Endodermal cell (in vitro differentiated cells): ENCODE data around the gene MMP11. TPM values are rescaled to one million over a fixed set of nuclear protein-coding genes. Genes with fewer than 3 reads are reported as not detected.

ENCODE experiments used
- DNase-seq: peaks from one replicate; pipeline ENCODE4 v3.0.0-alpha.2; 2017
- H3K27ac ChIP-seq: 2 replicates; pipeline ENCODE4 v1.5.1; 2013; ENCODE audit warnings: mild to moderate bottlenecking, low read depth, low read length, moderate library complexity
- H3K27me3 ChIP-seq: 2 replicates; pipeline ENCODE4 v1.6.1; 2013; ENCODE audit warnings: mild to moderate bottlenecking, low read length, moderate library complexity; ENCODE audit not compliant: insufficient read depth, control insufficient read depth, poor library complexity, severe bottlenecking
- H3K36me3 ChIP-seq: 2 replicates; pipeline ENCODE4 v1.7.0; 2013; ENCODE audit warnings: mild to moderate bottlenecking, low read length, moderate library complexity; ENCODE audit not compliant: control insufficient read depth, insufficient read depth
- H3K4me1 ChIP-seq: one replicate; pipeline ENCODE4 v1.7.0; 2013; ENCODE audit warnings: low read length; ENCODE audit not compliant: control insufficient read depth, insufficient read depth
- H3K4me3 ChIP-seq: 2 replicates; pipeline ENCODE4 v1.5.1; 2013; ENCODE audit warnings: mild to moderate bottlenecking, low read length, moderate library complexity
- H3K9ac ChIP-seq: 2 replicates; pipeline ENCODE4 v1.6.1; 2013; ENCODE audit warnings: mild to moderate bottlenecking, low read length, moderate library complexity; ENCODE audit not compliant: poor library complexity, severe bottlenecking; ENCODE audit errors: extremely low read depth
- H3K9me3 ChIP-seq: 2 replicates; pipeline ENCODE4 v1.6.1; 2013; ENCODE audit warnings: mild to moderate bottlenecking, low read length, moderate library complexity; ENCODE audit not compliant: control insufficient read depth
- H3K27ac Mint-ChIP-seq: 2 replicates; pipeline ENCODE4 v1.8.0; 2020; ENCODE audit warnings: mixed read lengths
- H3K27me3 Mint-ChIP-seq: 2 replicates; pipeline ENCODE4 v1.8.0; 2021; ENCODE audit warnings: mild to moderate bottlenecking, mixed read lengths; ENCODE audit not compliant: insufficient read depth
- H3K36me3 Mint-ChIP-seq: 2 replicates; pipeline ENCODE4 v1.8.0; 2020; ENCODE audit warnings: low read depth, mixed read lengths
- H3K4me1 Mint-ChIP-seq: 2 replicates; pipeline ENCODE4 v1.8.0; 2020; ENCODE audit warnings: mixed read lengths
- H3K4me3 Mint-ChIP-seq: 2 replicates; pipeline ENCODE4 v1.8.0; 2020; ENCODE audit warnings: mild to moderate bottlenecking, moderate library complexity, mixed read lengths
- H3K9me3 Mint-ChIP-seq: 2 replicates; pipeline ENCODE4 v1.8.0; 2020; ENCODE audit warnings: mild to moderate bottlenecking, mixed read lengths
- CTCF ChIP-seq: fragments of 200-600 bp; sonication (generic); conservative IDR thresholded peaks from 2 replicates; pipeline ENCODE4 v1.5.0; 2021; ENCODE audit warnings: antibody characterized with exemption, mild to moderate bottlenecking
- WGBS, 2 experiments: methylation state at CpG; one replicate each; pipeline versions ENCODE4 v1.1.5 to v1.1.7; 2013; ENCODE audit warnings: missing lambda C conversion rate in 2 of 2, mixed read lengths in 1 of 2; ENCODE audit not compliant: insufficient coverage in 1 of 2, insufficient read length in 1 of 2; 5-methylcytosine and 5-hydroxymethylcytosine counted together
- total RNA-seq, 2 donors: library from RNA; stranded (reverse); fragmentation: NEBNext Ultra II Directional in 1 of 2; extraction: Animal tissue kit (Norgen Biotek cat#: 25700) in 1 of 2; gene quantifications; 2 replicates in 1 of 2; 3 replicates in 1 of 2; pipeline ENCODE4 v1.2.1, GENCODE V29; 2021

MMP11 gene
- total RNA-seq, 2 donors from 2014 or later, result 9.7 to 14.3 TPM

DNA sequence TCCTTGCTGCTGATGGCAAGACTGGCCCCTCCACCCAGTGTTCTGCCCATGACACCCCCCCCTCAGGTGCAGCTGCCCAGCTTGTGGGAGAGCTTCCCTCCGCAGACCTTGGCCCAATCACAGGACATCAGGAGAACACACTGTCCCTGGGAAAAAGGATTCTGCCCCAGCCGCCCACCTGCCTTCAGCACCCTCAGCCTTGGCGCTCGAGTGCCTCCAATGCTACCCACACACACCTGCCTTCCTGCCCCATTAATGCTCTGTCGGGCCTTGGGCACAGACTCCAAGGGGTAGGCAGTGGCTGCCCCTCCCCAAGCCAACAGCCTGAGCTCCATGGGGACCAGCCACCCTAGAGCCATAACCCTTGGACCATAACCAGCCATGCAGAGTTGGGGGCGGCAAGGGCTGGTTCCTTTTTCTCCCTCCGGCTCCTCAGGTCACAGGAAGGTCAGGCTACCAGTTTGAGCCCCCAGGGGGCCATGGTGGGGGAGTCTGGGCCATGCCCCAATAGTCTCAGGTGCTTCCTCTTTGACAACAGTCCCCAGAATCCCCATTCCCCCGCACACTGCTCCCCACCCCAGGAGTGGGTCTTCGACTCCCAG is 20.5 kb upstream of the MMP11 start:
- no peak for TF ChIP-seq CTCF
- Histone ChIP-seq H3K4me1 (no peaks in the 10 kb centered on the region), H3K9ac (no peak overlapping the region), H3K36me3 (no peaks in the 10 kb centered on the region), H3K9me3 (no peaks in the 10 kb centered on the region), H3K27me3 (no peaks in the 10 kb centered on the region), H3K27ac (no peak overlapping the region), H3K4me3 (no peak overlapping the region)
- no peak for DNase-seq
- Mint-ChIP-seq H3K27ac (peak overlapping the region; percentile 48), H3K27me3 (no peaks in the 10 kb centered on the region), H3K36me3 (no peaks in the 10 kb centered on the region), H3K4me3 (peak overlapping the region; percentile 65), H3K9me3 (no peaks in the 10 kb centered on the region), H3K4me1 (peaks cover 13% of the 10 kb centered on the region)
- WGBS, 2 experiments, result 94 to 100% methylated on average over 1 to 9 of the region's 9 CpGs

- Histone ChIP-seq H3K36me3 (no peaks in the 10 kb centered on the region), H3K9ac (no peak overlapping the region), H3K27ac (no peak overlapping the region), H3K27me3 (no peaks in the 10 kb centered on the region), H3K9me3 (no peaks in the 10 kb centered on the region), H3K4me1 (no peaks in the 10 kb centered on the region), H3K4me3 (no peak overlapping the region)
- Mint-ChIP-seq H3K4me1 (peaks cover 13% of the 10 kb centered on the region), H3K9me3 (no peaks in the 10 kb centered on the region), H3K4me3 (no peak overlapping the region), H3K27ac (no peak overlapping the region), H3K27me3 (no peaks in the 10 kb centered on the region), H3K36me3 (no peaks in the 10 kb centered on the region)
- no peak for TF ChIP-seq CTCF
- WGBS, 2 experiments, result 96 to 97% methylated on average over 11 to 16 of the region's 16 CpGs
- no peak for DNase-seq
Observed at GRCh38 chr22:23752750-23753149, 19.9 kb upstream of the MMP11 start.

DNA sequence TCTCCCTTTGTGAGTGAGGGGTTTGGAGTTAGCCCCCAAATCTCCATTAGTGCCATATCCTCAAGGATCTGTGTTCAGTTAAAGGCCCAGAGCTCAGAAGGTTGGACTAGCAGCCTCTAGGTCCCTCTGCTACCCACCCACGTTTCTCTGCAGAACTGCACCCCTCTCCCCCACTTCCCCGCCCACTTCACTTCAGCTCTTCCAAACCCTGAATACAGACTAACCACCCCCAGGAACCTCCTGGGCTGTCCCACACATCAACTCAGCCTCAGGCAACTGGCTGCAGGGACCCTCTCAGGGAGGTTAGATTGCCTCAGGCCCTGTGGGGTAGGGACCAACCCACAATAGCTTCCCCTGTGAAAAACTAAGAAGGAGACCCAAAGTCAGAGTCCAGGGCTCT is 19.3 kb upstream of the MMP11 start:
- TF ChIP-seq CTCF, result no peak
- Mint-ChIP-seq H3K4me1 (peaks cover 13% of the 10 kb centered on the region), H3K27ac (no peak overlapping the region), H3K36me3 (no peaks in the 10 kb centered on the region), H3K4me3 (no peak overlapping the region), H3K27me3 (no peaks in the 10 kb centered on the region), H3K9me3 (no peaks in the 10 kb centered on the region)
- H3K4me1 ChIP-seq, result no peaks in the 10 kb centered on the region
- DNase-seq, result no peak
- no peaks in the 10 kb centered on the region for H3K36me3 ChIP-seq
- 86 to 100% methylated on average over 1 to 2 of the region's 2 CpGs for WGBS, 2 experiments
- H3K27ac ChIP-seq, result no peak overlapping the region
- H3K4me3 ChIP-seq, result no peak overlapping the region
- no peaks in the 10 kb centered on the region for H3K27me3 ChIP-seq
- no peak overlapping the region for H3K9ac ChIP-seq
- no peaks in the 10 kb centered on the region for H3K9me3 ChIP-seq
